H1 (cell line): ENCODE results near the gene GMPR2. TPM values are rescaled to one million over a fixed set of nuclear protein-coding genes. Genes with fewer than 3 reads are reported as not detected.

Source experiments
- EP300 ChIP-seq, 2 experiments: IDR thresholded peaks; 1 replicate in 1 of 2; 2 replicates in 1 of 2; pipeline ENCODE4 v1.6.1; 2011 to 2012; ENCODE audit warnings: low read depth in 2 of 2, low read length in 2 of 2, mild to moderate bottlenecking in 2 of 2, borderline replicate concordance in 1 of 2, inconsistent platforms in 1 of 2, moderate library complexity in 1 of 2
- KDM4A ChIP-seq: IDR thresholded peaks from one replicate; pipeline ENCODE4 v1.7.1; 2012; ENCODE audit warnings: low read depth, mild to moderate bottlenecking, moderate library complexity, low read length, inconsistent platforms; ENCODE audit not compliant: severe bottlenecking
- KDM5A ChIP-seq: fragments of 200-600 bp; IDR thresholded peaks from 2 replicates; pipeline ENCODE4 v1.7.1; 2012; ENCODE audit warnings: mild to moderate bottlenecking, low read length, inconsistent platforms, mixed read lengths
- POLR2AphosphoS5 ChIP-seq: IDR thresholded peaks from 2 replicates; pipeline ENCODE4 v1.6.1; 2011; ENCODE audit warnings: low read depth, low read length
- polyA plus RNA-seq, 7 experiments: library from polyadenylated mRNA; depleted of rRNA in 3 of 7; stranded (reverse) in 5 of 7; unstranded in 2 of 7; fragments of >200 nt in 5 of 7; fragments of 200-250 nt in 2 of 7; gene quantifications; 1 replicate in 5 of 7; 2 replicates in 1 of 7; 4 replicates in 1 of 7; pipeline versions ENCODE4 v1.2.1 to v1.2.3, GENCODE V29; 2011 to 2013; ENCODE audit warnings: missing spikeins in 2 of 7, mixed read lengths in 2 of 7
- total RNA-seq: library from RNA; stranded (reverse); fragmentation: NEBNext Ultra II Directional; extraction: Animal tissue kit (Norgen Biotek cat#: 25700); gene quantifications from 2 replicates; pipeline ENCODE4 v1.2.1, GENCODE V29; 2021

The GMPR2 gene
- total and polyA plus RNA-seq, 2 of the 8 experiments (the other 6 are each of a cell fraction or from before 2014, with no cell fraction given): 61.6 to 85.3 TPM

GRCh38 chr14:24280797-24281460, 48.2 kb downstream of the GMPR2 start (continued):
- no peak for TF ChIP-seq KDM4A
- no peak for TF ChIP-seq KDM5A
- TF ChIP-seq EP300 (IDR thresholded peaks at IDR 0.05; ENCODE audit: borderline replicate concordance in 1 of 2, low read depth in 2 of 2, low read length in 2 of 2): no peak
- TF ChIP-seq POLR2AphosphoS5: no peak
